GM12892 (cell line): ENCODE results near the gene SV2B.

Experiments
- POLR2A ChIP-seq: IDR thresholded peaks from 2 replicates; pipeline ENCODE4 v1.6.1; 2011; ENCODE audit warnings: low read depth, low read length, control low read depth
- POLR2AphosphoS5 ChIP-seq: IDR thresholded peaks from 2 replicates; pipeline ENCODE4 v1.6.1; 2011; ENCODE audit warnings: low read depth, low read length, control low read depth

DNA sequence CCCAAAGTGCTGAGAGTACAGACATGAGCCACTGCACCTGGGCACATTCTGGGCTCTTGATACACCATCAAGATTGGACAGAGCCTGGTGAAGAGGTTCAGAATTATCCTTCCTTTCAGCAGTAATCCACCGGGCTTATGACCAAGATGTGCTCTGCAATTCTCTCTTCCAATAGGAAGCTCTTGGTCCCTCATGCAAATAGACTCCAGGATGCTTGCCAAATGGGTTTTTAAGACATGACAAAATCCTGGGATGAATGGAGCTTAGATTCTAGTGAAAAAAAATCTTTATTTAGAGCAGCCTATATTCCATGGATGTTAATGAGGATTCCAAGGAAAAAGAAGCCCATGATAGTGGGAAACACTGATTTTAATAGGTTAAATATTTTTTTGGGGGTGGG, 119.1 kb downstream of the SV2B start:
- no peak for TF ChIP-seq POLR2A
- TF ChIP-seq POLR2AphosphoS5, result no peak
